ENCODE results near the gene CPT1A. TPM values are rescaled to one million over a fixed set of nuclear protein-coding genes. Genes with fewer than 3 reads are reported as not detected.

CPT1A gene
- polyA plus RNA-seq, 1 donor (not counting 4 experiments of a cell fraction or from before 2014, with no cell fraction given), result 12.9 TPM

DNA sequence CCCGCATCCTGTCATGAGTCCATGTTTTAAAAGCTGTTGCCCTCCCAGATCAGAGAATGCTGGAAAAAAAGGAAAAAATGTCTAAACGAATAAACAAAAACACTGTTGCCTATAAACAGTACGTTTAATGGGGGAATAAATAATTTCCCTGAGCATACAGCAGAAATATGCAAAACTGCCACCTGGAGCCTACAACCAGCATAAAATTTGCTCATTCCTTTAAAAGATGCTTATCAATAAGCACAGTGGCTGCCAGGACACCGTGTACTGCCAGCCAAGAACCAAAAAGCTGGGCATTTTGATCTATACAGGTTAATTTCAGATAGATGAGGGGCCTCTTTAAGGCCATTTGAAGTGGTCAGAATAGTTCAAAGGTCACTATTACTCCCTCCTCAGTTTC lies 5.7 kb upstream of the CPT1A start:
- H3K9me1 ChIP-seq (ENCODE audit: control insufficient read depth, extremely low read depth, insufficient read depth, low read length), result no peaks in the 10 kb centered on the region
- no peaks in the 10 kb centered on the region for H3K36me3 ChIP-seq (ENCODE audit: control insufficient read depth in 2 of 2, extremely low read depth in 1 of 2, insufficient read depth in 2 of 2, low read length in 2 of 2)
- H3K4me1 ChIP-seq (ENCODE audit: control insufficient read depth, extremely low read depth, insufficient read depth, low read length), result peaks cover 7% of the 10 kb centered on the region
- no peak overlapping the region for H3K9ac ChIP-seq (ENCODE audit: control insufficient read depth, extremely low read depth, insufficient read depth, low read length)
- FAIRE-seq (no peak), DNase-seq (ENCODE audit: low read depth, low spot score) (no peak)
- no peak overlapping the region for H3K4me2 ChIP-seq (ENCODE audit: control insufficient read depth, extremely low read depth, insufficient read depth, low read depth, low read length)
- H4K20me1 ChIP-seq (ENCODE audit: control insufficient read depth, extremely low read depth, insufficient read depth, low read length), result no peaks in the 10 kb centered on the region
- dilution Hi-C loops (cut with MboI; ENCODE audit: extremely low pct_ligation_motif_present, low sequenced_read_pairs), result no loop called here
- H3K4me3 ChIP-seq (ENCODE audit: control insufficient read depth in 2 of 3, extremely low read depth in 1 of 3, insufficient read depth in 2 of 3, low read depth in 1 of 3, low read length in 3 of 3), result no peak overlapping the region
- H3K9me3 ChIP-seq (ENCODE audit: control insufficient read depth, low read depth, low read length), result no peaks in the 10 kb centered on the region
- no peaks in the 10 kb centered on the region for H3K79me2 ChIP-seq (ENCODE audit: control insufficient read depth, insufficient read depth, low read length)
- peaks cover 15% of the 10 kb centered on the region for H3K27me3 ChIP-seq (ENCODE audit: control insufficient read depth, extremely low read depth, insufficient read depth, low read length)
- no peak overlapping the region for H3K27ac ChIP-seq (ENCODE audit: control insufficient read depth, insufficient read depth, low read length)
- no peak for TF ChIP-seq EZH2 (IDR thresholded peaks at IDR 0.05; ENCODE audit: low read length)
- H2AFZ ChIP-seq (ENCODE audit: control insufficient read depth, low read length), result no peak overlapping the region

- no peak for DNase-seq (ENCODE audit: low read depth, low spot score)
- no peak overlapping the region for H3K4me2 ChIP-seq (ENCODE audit: control insufficient read depth, extremely low read depth, insufficient read depth, low read depth, low read length)
- no peak for FAIRE-seq
- H2AFZ ChIP-seq (ENCODE audit: control insufficient read depth, low read length), result no peak overlapping the region
- TF ChIP-seq EZH2 (IDR thresholded peaks at IDR 0.05; ENCODE audit: low read length) (no peak), CTCF (optimal IDR thresholded peaks at IDR 0.05 in 1 of 3, IDR thresholded peaks at IDR 0.05 in 1 of 3, conservative IDR thresholded peaks at IDR 0.05 in 1 of 3; ENCODE audit: extremely low read depth in 1 of 3, insufficient read depth in 2 of 3, low read length in 3 of 3) (no peak)
- no peaks in the 10 kb centered on the region for H3K9me3 ChIP-seq (ENCODE audit: control insufficient read depth, low read depth, low read length)
- no peaks in the 10 kb centered on the region for H3K79me2 ChIP-seq (ENCODE audit: control insufficient read depth, insufficient read depth, low read length)
- no peak overlapping the region for H3K27ac ChIP-seq (ENCODE audit: control insufficient read depth, insufficient read depth, low read length)
- dilution Hi-C loops (cut with MboI; ENCODE audit: extremely low pct_ligation_motif_present, low sequenced_read_pairs), result no loop called here
- H3K9ac ChIP-seq (ENCODE audit: control insufficient read depth, extremely low read depth, insufficient read depth, low read length), result no peak overlapping the region
- H3K4me1 ChIP-seq (ENCODE audit: control insufficient read depth, extremely low read depth, insufficient read depth, low read length), result peaks cover 11% of the 10 kb centered on the region
- peaks cover 8% of the 10 kb centered on the region for H3K27me3 ChIP-seq (ENCODE audit: control insufficient read depth, extremely low read depth, insufficient read depth, low read length)
- no peak overlapping the region for H3K4me3 ChIP-seq (ENCODE audit: control insufficient read depth in 2 of 3, extremely low read depth in 1 of 3, insufficient read depth in 2 of 3, low read depth in 1 of 3, low read length in 3 of 3)
- H3K36me3 ChIP-seq (ENCODE audit: control insufficient read depth in 2 of 2, extremely low read depth in 1 of 2, insufficient read depth in 2 of 2, low read length in 2 of 2), result no peaks in the 10 kb centered on the region
- H3K9me1 ChIP-seq (ENCODE audit: control insufficient read depth, extremely low read depth, insufficient read depth, low read length), result no peaks in the 10 kb centered on the region
- no peaks in the 10 kb centered on the region for H4K20me1 ChIP-seq (ENCODE audit: control insufficient read depth, extremely low read depth, insufficient read depth, low read length)
These were observed 3.8 kb upstream of the CPT1A start for GRCh38 chr11:68845351-68846002.

- DNase-seq (ENCODE audit: low read depth, low spot score), result no peak
- no peak for FAIRE-seq
- Histone ChIP-seq H3K36me3 (ENCODE audit: control insufficient read depth in 2 of 2, extremely low read depth in 1 of 2, insufficient read depth in 2 of 2, low read length in 2 of 2) (no peaks in the 10 kb centered on the region), H3K9me1 (ENCODE audit: control insufficient read depth, extremely low read depth, insufficient read depth, low read length) (no peaks in the 10 kb centered on the region), H3K9ac (ENCODE audit: control insufficient read depth, extremely low read depth, insufficient read depth, low read length) (no peak overlapping the region), H3K4me2 (ENCODE audit: control insufficient read depth, extremely low read depth, insufficient read depth, low read depth, low read length) (no peak overlapping the region), H3K9me3 (ENCODE audit: control insufficient read depth, low read depth, low read length) (no peaks in the 10 kb centered on the region), H3K4me1 (ENCODE audit: control insufficient read depth, extremely low read depth, insufficient read depth, low read length) (peaks cover 18% of the 10 kb centered on the region), H3K27ac (ENCODE audit: control insufficient read depth, insufficient read depth, low read length) (no peak overlapping the region), H3K4me3 (ENCODE audit: control insufficient read depth in 2 of 3, extremely low read depth in 1 of 3, insufficient read depth in 2 of 3, low read depth in 1 of 3, low read length in 3 of 3) (no peak overlapping the region), H4K20me1 (ENCODE audit: control insufficient read depth, extremely low read depth, insufficient read depth, low read length) (no peaks in the 10 kb centered on the region), H2AFZ (ENCODE audit: control insufficient read depth, low read length) (no peak overlapping the region), H3K27me3 (ENCODE audit: control insufficient read depth, extremely low read depth, insufficient read depth, low read length) (peaks cover 8% of the 10 kb centered on the region), H3K79me2 (ENCODE audit: control insufficient read depth, insufficient read depth, low read length) (no peaks in the 10 kb centered on the region)
- dilution Hi-C loops (cut with MboI; ENCODE audit: extremely low pct_ligation_motif_present, low sequenced_read_pairs), result no loop called here
- TF ChIP-seq CTCF (optimal IDR thresholded peaks at IDR 0.05 in 1 of 3, IDR thresholded peaks at IDR 0.05 in 1 of 3, conservative IDR thresholded peaks at IDR 0.05 in 1 of 3; ENCODE audit: extremely low read depth in 1 of 3, insufficient read depth in 2 of 3, low read length in 3 of 3) (no peak), EZH2 (IDR thresholded peaks at IDR 0.05; ENCODE audit: low read length) (no peak)
These were observed 3.1 kb upstream of the CPT1A start for GRCh38 chr11:68844801-68845200.
